HG03039 (cell line): ENCODE measurements around the gene FBXO17.
"Not testable (repeated sequence)": the region's sequence is repeated elsewhere in the genome, so short reads cannot be mapped to it uniquely, and the experiment has no call there.

Source experiments
- ATAC-seq: cut with Tn5 transposase; IDR thresholded peaks from one replicate; pipeline ENCODE4 v1.9.1; 2021; ENCODE audit warnings: mild to moderate bottlenecking, moderate library complexity; ENCODE audit not compliant: unreplicated experiment

Gene FBXO17

GRCh38 chr19:38980583-38981374 is 5.2 kb upstream of the FBXO17 start:
- ATAC-seq, result no peak

- no peak for ATAC-seq
Observed at GRCh38 chr19:38979812-38980211, 4.3 kb upstream of the FBXO17 start.

GRCh38 chr19:38978326-38978689 is 2.8 kb upstream of the FBXO17 start:
- ATAC-seq, result no peak

DNA sequence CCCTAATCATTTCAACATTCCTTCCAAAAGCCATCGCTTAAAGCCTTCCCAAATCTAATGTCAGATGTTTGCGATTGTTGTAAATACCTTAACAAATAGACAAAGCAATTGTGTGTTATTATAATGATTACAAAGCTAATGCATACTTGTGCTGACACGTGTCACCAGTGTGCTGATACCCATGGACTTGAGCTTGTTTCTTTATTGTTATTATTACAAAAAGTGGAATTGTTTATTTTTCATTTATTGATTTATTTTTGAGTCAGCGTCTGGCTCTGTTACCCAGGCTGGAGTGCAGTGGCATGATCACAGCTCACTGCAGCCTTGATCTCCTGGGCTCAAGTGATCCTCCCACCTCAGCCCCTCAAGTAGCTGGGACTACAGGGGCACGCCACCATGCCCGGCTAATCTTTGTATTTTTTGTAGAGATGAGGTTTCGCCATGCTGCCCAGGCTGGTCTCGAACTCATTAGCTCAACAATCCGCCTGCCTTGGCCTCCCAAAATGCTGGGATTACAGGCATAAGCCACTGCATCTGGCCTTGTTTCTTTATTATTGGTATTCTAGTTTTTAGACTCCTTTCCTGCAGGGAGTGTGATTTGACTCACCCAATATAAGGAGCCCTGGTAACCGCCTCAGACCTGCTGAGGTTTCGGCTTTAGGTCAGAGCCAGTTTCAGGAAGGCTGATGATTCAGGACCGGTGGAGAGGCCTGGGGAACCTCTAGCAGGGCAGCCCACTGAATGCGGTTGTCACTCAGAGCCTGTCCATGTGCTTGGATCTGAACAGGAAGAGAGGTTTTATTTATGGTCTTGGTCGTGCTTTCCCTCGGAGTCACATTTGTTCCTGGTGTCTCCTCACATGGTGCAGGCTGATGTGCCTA is 2.1 kb upstream of the FBXO17 start:
- peak; percentile 67 for ATAC-seq

GRCh38 chr19:38975861-38976271 is 324 bp upstream of the FBXO17 start:
- ATAC-seq, result no peak

DNA sequence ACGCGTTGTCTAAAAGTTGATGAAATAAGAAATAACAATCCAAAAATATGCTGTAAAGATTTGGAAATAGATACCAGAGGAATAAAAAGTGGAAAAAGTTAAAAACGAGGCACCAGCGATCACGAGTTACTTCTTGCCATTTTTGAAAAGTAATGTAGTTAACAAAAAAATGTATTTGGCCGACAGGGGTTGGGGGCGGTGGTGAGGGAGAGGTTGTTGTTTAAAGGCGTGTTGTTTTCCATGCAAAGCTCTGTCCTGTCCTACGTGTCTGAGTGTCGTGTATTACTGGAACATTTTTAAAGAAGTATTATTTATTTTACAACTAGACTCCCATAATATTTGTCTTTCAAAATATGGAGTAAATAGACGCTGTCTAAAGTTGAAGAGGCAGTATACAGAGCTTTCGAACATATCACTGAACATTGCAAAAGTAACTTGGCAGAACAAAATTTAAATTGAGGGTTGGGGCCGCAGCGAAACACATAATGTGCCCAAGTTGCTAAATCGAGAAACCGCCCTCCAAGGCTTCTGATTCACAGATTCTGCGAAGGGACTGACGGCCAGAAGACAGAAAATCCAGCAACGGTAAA is 823 bp downstream of the FBXO17 start:
- no peak for ATAC-seq

GRCh38 chr19:38971672-38972071 is 3.9 kb downstream of the FBXO17 start:
- ATAC-seq, result no peak

GRCh38 chr19:38970664-38971532 is 4.6 kb downstream of the FBXO17 start:
- ATAC-seq, result no peak

GRCh38 chr19:38966149-38966548 is 9.4 kb downstream of the FBXO17 start:
- not testable (repeated sequence) for ATAC-seq

GRCh38 chr19:38964738-38965137 is 10.8 kb downstream of the FBXO17 start:
- no peak for ATAC-seq

GRCh38 chr19:38959618-38960017 is 15.9 kb downstream of the FBXO17 start:
- no peak for ATAC-seq

DNA sequence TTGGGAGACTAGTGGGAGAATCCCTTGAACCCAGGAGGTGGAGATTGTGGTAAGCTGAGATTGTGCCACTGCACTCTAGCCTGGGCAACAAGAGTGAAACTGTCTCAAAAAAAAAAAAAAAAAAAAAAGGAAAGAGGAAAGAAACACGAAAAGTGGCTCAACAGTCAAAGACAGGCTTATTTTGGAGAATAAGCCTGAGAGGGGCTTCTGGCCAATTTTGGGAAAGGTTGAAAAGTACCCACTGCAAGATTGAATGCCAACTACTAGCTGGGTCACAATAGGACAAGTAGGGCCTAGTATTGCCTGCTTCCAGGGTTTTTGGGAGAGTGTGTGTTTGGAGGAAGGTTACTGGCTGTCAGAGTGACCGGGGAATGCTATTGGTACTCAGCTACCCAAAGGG is 17.2 kb downstream of the FBXO17 start:
- ATAC-seq, result no peak

DNA sequence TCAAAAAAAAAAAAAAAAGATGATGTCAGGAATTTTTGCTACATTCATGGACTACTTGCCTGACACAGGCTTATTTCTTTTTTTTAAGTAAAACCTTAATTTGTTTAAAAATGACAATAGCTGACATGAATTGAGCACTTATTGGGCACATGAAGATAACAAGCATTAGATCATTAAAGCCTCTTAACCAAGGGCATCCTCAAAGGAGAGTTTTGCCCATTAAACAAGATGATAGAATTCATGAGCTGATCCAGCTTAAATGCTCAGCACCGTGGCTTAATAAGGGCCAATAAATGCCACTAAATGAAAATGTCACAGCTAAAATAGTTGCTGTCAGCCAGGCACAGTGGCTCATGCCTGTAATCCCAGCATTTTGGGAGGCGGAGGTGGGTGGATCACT is 19.3 kb downstream of the FBXO17 start:
- no peak for ATAC-seq

DNA sequence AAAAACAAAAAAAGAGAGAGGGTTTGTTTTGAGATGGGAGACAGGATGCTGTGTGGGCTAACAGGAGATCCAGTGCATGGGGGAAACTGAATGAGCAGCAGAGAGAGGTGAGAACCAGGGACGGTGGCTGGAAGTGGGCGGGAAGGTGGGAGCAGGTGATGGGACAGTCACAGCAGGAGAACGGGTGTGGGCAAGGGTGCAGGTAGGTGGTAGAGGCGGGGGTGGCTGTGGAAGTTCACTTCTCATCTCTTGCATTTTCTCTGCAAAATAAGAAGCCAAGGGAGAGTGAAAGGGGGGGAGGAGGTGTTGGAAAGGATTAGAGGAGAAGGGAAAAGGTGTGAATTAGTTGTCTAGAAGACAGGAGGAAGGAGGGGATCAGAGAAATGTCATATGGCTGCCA is 21.9 kb downstream of the FBXO17 start:
- ATAC-seq, result no peak

GRCh38 chr19:38952395-38953165 is 23.0 kb downstream of the FBXO17 start:
- no peak for ATAC-seq

- ATAC-seq, result no peak
Observed at GRCh38 chr19:38951187-38951586, 24.4 kb downstream of the FBXO17 start.

GRCh38 chr19:38949580-38950367 is 25.8 kb downstream of the FBXO17 start:
- no peak for ATAC-seq

- ATAC-seq, result no peak
Observed at GRCh38 chr19:38946229-38947010, 29.1 kb downstream of the FBXO17 start.
